K562 (cell line): ENCODE measurements around the gene SOX8. TPM values are rescaled to one million over a fixed set of nuclear protein-coding genes. Genes with fewer than 3 reads are reported as not detected.

ENCODE experiments used
- ATAC-seq: fragments of 200-7000 bp; cut with Tn5 transposase; 3 replicates; pipeline ENCODE4 v1.9.1; 2020; ENCODE audit warnings: moderate library complexity
- BruUV-seq: library from RNA; stranded (reverse); fragments of 400-500 nt; replicated peaks from 2 replicates; lab custom pipeline; 2021; lab: Mats Ljungman, UMichigan
- CTCF ChIA-PET: fragments of 300-600 bp; formaldehyde crosslinking; extraction: SDS; loops from one replicate; lab custom pipeline; 2021; ENCODE audit warnings: low intra/inter-chr PET ratio; lab: Yijun Ruan, JAX
- POLR2A ChIA-PET: fragments of 300-600, 350-650 bp; sonication (Branson Sonifier 250); formaldehyde crosslinking; extraction: SDS; loops from one replicate; lab custom pipeline; 2021; ENCODE audit warnings: antibody characterized with exemption, inconsistent platforms; lab: Yijun Ruan, JAX
- DNase-seq, 4 experiments: peaks; one replicate each; pipeline versions ENCODE4 v3.0.0 to v3.0.0-alpha.2; 2011 to 2018; ENCODE audit warnings: low spot score in 3 of 4, mixed read lengths in 3 of 4; ENCODE audit errors: extremely low read depth in 1 of 4
- FAIRE-seq: peaks from 2 replicates; lab custom pipeline; 2011; peaks lifted over from hg19 to GRCh38; lab: Jason Lieb, UNC
- H2AFZ ChIP-seq: 2 replicates; pipeline ENCODE4 v1.6.0; 2011; ENCODE audit warnings: low read depth, low read length, control low read depth, inconsistent platforms
- H3K27ac ChIP-seq: fragments of 200-600 bp; 3 replicates; pipeline ENCODE4 v1.8.0; 2011; ENCODE audit warnings: low read depth, mild to moderate bottlenecking, control low read depth, inconsistent platforms, low read length, moderate library complexity, mixed read lengths; ENCODE audit errors: extremely low read depth
- H3K27me3 ChIP-seq, 2 experiments: fragments of 300-600 bp in 1 of 2; 2 replicates in 1 of 2; 3 replicates in 1 of 2; pipeline versions ENCODE4 v1.6.0 to v1.8.0; 2011; ENCODE audit warnings: inconsistent platforms in 2 of 2, low read length in 2 of 2, mild to moderate bottlenecking in 1 of 2, mixed read lengths in 1 of 2, moderate library complexity in 1 of 2; ENCODE audit not compliant: control insufficient read depth in 2 of 2, insufficient read depth in 2 of 2
- H3K36me3 ChIP-seq: fragments of 300-600 bp; 3 replicates; pipeline ENCODE4 v1.8.0; 2011; ENCODE audit warnings: mild to moderate bottlenecking, low read length, inconsistent platforms; ENCODE audit not compliant: control insufficient read depth, insufficient read depth
- H3K4me1 ChIP-seq, 2 experiments: fragments of 200-600 bp in 1 of 2; replicated peaks in 1 of 2; 2 replicates in 1 of 2; 3 replicates in 1 of 2; pipeline versions ENCODE4 v1.5.1 to v1.8.0; 2011; ENCODE audit warnings: inconsistent platforms in 2 of 2, low read length in 2 of 2, mild to moderate bottlenecking in 1 of 2, mixed read lengths in 1 of 2, moderate library complexity in 1 of 2; ENCODE audit not compliant: control insufficient read depth in 2 of 2, insufficient read depth in 2 of 2
- H3K4me2 ChIP-seq: 2 replicates; pipeline ENCODE4 v1.6.1; 2011; ENCODE audit warnings: low read length, control low read depth, inconsistent platforms, mixed read lengths; ENCODE audit not compliant: insufficient read depth
- H3K4me3 ChIP-seq: fragments of 200-600 bp; sonication (generic), shearing (Covaris generic); 2 replicates; pipeline ENCODE4 v1.5.1; 2016; ENCODE audit warnings: control low read depth, inconsistent platforms
- H3K79me2 ChIP-seq: fragments of 200-600 bp; 3 replicates; pipeline ENCODE4 v1.8.0; 2011; ENCODE audit warnings: low read length, inconsistent platforms; ENCODE audit not compliant: control insufficient read depth, insufficient read depth
- H3K9ac ChIP-seq, 2 experiments: 2 replicates each; pipeline versions ENCODE4 v1.6.0 to v1.6.1; 2011; ENCODE audit warnings: low read depth in 2 of 2, low read length in 2 of 2, control low read depth in 1 of 2, inconsistent platforms in 1 of 2, mild to moderate bottlenecking in 1 of 2, mixed read lengths in 1 of 2; ENCODE audit not compliant: insufficient read depth in 1 of 2
- H3K9me1 ChIP-seq: one replicate; pipeline ENCODE4 v1.6.0; 2011; ENCODE audit warnings: inconsistent platforms, mild to moderate bottlenecking, low read length, moderate library complexity; ENCODE audit not compliant: control insufficient read depth, insufficient read depth
- H3K9me3 ChIP-seq: replicated peaks from 2 replicates; pipeline ENCODE4 v1.5.1; 2011; ENCODE audit warnings: low read depth, low read length, inconsistent platforms; ENCODE audit not compliant: control insufficient read depth, insufficient read depth
- H4K20me1 ChIP-seq: replicated peaks from 2 replicates; pipeline ENCODE4 v1.6.1; 2011; ENCODE audit warnings: low read length, inconsistent platforms, mixed read lengths; ENCODE audit not compliant: control insufficient read depth, insufficient read depth
- CCAR2 ChIP-seq: fragments of 200-400 bp; formaldehyde crosslinking; IDR thresholded peaks from 2 replicates; pipeline ENCODE4 v1.6.1; 2017; ENCODE audit warnings: mild to moderate bottlenecking, low read depth, low read length
- ELF4 ChIP-seq: fragments of 450-650 bp; formaldehyde crosslinking; IDR thresholded peaks from 2 replicates; pipeline ENCODE4 v1.4.0; 2022; ENCODE audit warnings: missing genetic modification characterization
- GATAD2B ChIP-seq: fragments of 450-650 bp; IDR thresholded peaks from 2 replicates; pipeline ENCODE4 v1.6.1; 2017; ENCODE audit warnings: mild to moderate bottlenecking, borderline replicate concordance
- whole genome bisulfite sequencing: fragments of 100-300 bp; shearing (Covaris generic); methylation state at CpG from one replicate; pipeline ENCODE4 v1.1.6; 2016; ENCODE audit warnings: low coverage, mixed read lengths; ENCODE audit not compliant: insufficient coverage; ENCODE audit errors: missing lambda C conversion rate; 5-methylcytosine and 5-hydroxymethylcytosine counted together
- in situ Hi-C: fragments of 300-500 bp; cut with MboI; formaldehyde crosslinking; loops from 4 replicates; pipeline ENCODE4 v1.15.0; 2018; ENCODE audit warnings: inconsistent platforms, mixed read lengths
- intact Hi-C: fragments of 100-400 bp; cut with micrococcal nuclease; formaldehyde crosslinking; loops from 2 replicates; pipeline ENCODE4 v1.14.2; 2022
- polyA plus RNA-seq, 8 experiments: library from polyadenylated mRNA; depleted of rRNA in 4 of 8; stranded (reverse) in 5 of 8; unstranded in 3 of 8; fragments of >200 nt; fragmentation: Nextera tagmentation in 2 of 8; fragmentation: Illumina TruSeq in 1 of 8; extraction: Ambion mirVana in 2 of 8; extraction: Trizol in 1 of 8; gene quantifications; 2 replicates each; pipeline versions ENCODE4 v1.2.1 to v1.2.3, GENCODE V29; 2011 to 2014; ENCODE audit warnings: inconsistent platforms in 1 of 8, missing spikeins in 1 of 8
- total RNA-seq, 7 experiments: library from RNA; depleted of rRNA in 6 of 7; stranded (reverse); fragments of >200 nt in 6 of 7; fragmentation: Illumina TruSeq in 2 of 7; extraction: Trizol in 2 of 7; gene quantifications; 2 replicates each; pipeline versions ENCODE4 v1.2.1 to v1.2.3, GENCODE V29; 2011 to 2021; ENCODE audit warnings: low replicate concordance in 1 of 7

The SOX8 gene
- total and polyA plus RNA-seq, 9 of the 15 experiments (the other 6 are each of a cell fraction or from before 2014, with no cell fraction given) = 0.07 to 0.15 (median 0.15) TPM; not detected in 6

DNA sequence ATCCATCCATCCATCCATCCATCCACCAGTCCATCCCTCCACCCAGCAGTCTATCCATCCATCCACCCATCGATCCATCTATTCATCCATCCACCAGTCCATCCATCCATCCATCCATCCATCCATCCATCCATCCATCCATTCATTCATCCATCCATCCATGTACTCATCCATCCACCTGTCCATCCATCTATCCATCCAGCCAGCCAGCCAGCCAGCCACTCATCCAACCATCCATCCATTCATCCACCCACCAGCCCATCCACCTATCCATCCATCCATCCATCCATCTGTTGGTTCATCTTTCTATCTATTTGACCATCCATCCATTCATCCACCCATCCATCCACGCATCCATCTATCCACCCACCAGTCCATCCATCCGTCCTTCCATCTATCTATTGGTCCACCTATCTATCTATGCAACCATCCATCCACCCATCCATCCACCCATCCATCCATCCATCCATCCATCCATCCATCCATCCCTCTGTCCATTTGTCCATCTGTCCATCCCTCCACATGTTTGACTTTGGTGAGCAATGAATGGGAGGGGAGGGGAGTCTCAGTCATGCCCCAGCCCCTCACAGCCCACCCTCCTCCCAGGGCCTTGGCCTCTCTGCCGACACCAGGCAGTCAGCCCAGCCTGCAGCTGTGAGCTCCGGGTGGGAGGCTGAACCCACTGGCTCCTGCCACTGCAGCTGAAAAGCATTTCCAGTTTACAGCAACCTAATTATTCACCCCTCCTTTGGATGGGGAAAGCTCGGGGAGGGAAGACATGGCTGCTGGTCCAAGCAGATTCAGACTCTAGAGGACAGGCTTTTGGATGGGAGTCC is 52.9 kb downstream of the SOX8 start:
- Histone ChIP-seq H3K4me2 (no peak overlapping the region), H3K79me2 (no peaks in the 10 kb centered on the region), H3K9me3 (no peaks in the 10 kb centered on the region), H4K20me1 (peaks cover 11% of the 10 kb centered on the region; the same call in 1 of the 2 replicates), H3K4me1 (peaks cover 0 to 32% of the 10 kb centered on the region in 2 experiments; a peak in 2 of 5 replicates), H3K4me3 (no peak overlapping the region), H2AFZ (no peak overlapping the region), H3K27me3 (peaks cover 11 to 57% of the 10 kb centered on the region in 2 experiments; a peak in 3 of 5 replicates), H3K27ac (no peak overlapping the region), H3K9me1 (no peaks in the 10 kb centered on the region), H3K9ac (no peak overlapping the region), H3K36me3 (no peaks in the 10 kb centered on the region)
- intact Hi-C loops = no loop called here
- in situ Hi-C loops = no loop called here
- FAIRE-seq (no peak), DNase-seq (no peak), ATAC-seq (no peak)
- CTCF ChIA-PET = no interaction called here
- POLR2A ChIA-PET = interaction anchor here (0.6 kb wide), 1 partner anchor 16 kb away, joined by 3 read pairs; no protein-coding TSS in a partner anchor
- no peak for TF ChIP-seq CCAR2
- 5% methylated on average over 6 of the region's 6 CpGs for WGBS
- BruUV-seq = no TSS peak

DNA sequence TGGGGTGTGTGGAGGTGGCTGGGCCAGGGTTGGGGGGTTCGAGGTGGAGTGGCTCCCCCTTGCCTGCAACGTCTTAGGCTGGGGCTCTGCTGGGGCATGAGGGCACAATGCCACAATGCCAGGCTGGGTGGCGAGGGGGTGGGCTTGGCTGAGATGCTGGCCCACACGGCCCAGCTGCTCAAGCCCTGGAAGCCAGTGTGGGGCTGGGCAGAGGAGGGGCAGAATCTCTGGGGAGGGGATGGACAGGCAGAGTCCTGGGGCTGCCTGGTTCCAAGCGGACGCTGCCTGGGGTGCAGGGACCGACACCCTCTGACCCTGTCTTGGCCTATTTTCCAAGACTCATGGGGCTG is 53.5 kb downstream of the SOX8 start:
- no TSS peak for BruUV-seq
- intact Hi-C loops = no loop called here
- TF ChIP-seq GATAD2B (no peak), ELF4 (CRISPR knock-in tag) (no peak)
- ATAC-seq = no peak
- in situ Hi-C loops = no loop called here
- Histone ChIP-seq H3K4me2 (no peak overlapping the region), H3K4me3 (no peak overlapping the region), H3K9me3 (no peaks in the 10 kb centered on the region), H3K4me1 (peaks cover 0 to 31% of the 10 kb centered on the region in 2 experiments; a peak in 2 of 5 replicates), H3K27ac (no peak overlapping the region), H3K9ac (no peak overlapping the region), H3K27me3 (peaks cover 10 to 56% of the 10 kb centered on the region in 2 experiments; a peak in 3 of 5 replicates), H3K36me3 (no peaks in the 10 kb centered on the region), H4K20me1 (peaks cover 10% of the 10 kb centered on the region; the same call in 1 of the 2 replicates), H3K79me2 (no peaks in the 10 kb centered on the region), H2AFZ (no peak overlapping the region), H3K9me1 (no peaks in the 10 kb centered on the region)
- CTCF ChIA-PET = no interaction called here
- no peak for DNase-seq
- FAIRE-seq = no peak
- POLR2A ChIA-PET = interaction anchor here (0.6 kb wide), 1 partner anchor 16 kb away, joined by 3 read pairs; no protein-coding TSS in a partner anchor
- WGBS = 3% methylated on average over 7 of the region's 7 CpGs
